Mesothelial cell of epicardium (in vitro differentiated cells): ENCODE results near the gene FBRSL1. TPM values are rescaled to one million over a fixed set of nuclear protein-coding genes. Genes with fewer than 3 reads are reported as not detected.

Experiments
- DNase-seq, 2 experiments: peaks; one replicate each; pipeline ENCODE4 v3.0.0; 2021; ENCODE audit warnings: low spot score in 2 of 2; ENCODE audit not compliant: unreplicated experiment in 2 of 2
- H3K27ac Mint-ChIP-seq: 2 replicates; pipeline ENCODE4 v1.8.0; 2021; ENCODE audit warnings: mixed read lengths
- H3K27me3 Mint-ChIP-seq: 2 replicates; pipeline ENCODE4 v1.8.0; 2021; ENCODE audit warnings: low read depth, mixed read lengths
- H3K36me3 Mint-ChIP-seq: 2 replicates; pipeline ENCODE4 v1.8.0; 2021; ENCODE audit warnings: mixed read lengths
- H3K4me1 Mint-ChIP-seq: 2 replicates; pipeline ENCODE4 v1.8.0; 2021; ENCODE audit warnings: mixed read lengths
- H3K4me3 Mint-ChIP-seq: 2 replicates; pipeline ENCODE4 v1.8.0; 2021; ENCODE audit warnings: mild to moderate bottlenecking, moderate library complexity, mixed read lengths
- H3K9me3 Mint-ChIP-seq: 2 replicates; pipeline ENCODE4 v1.8.0; 2021; ENCODE audit warnings: mixed read lengths
- total RNA-seq: library from RNA; stranded (reverse); gene quantifications from 3 replicates; pipeline ENCODE4 v1.2.1, GENCODE V29; 2021
- TF ChIP-seq, protein P1 (sequence below): fragments of 200-600 bp; sonication (generic); IDR thresholded peaks from one replicate; pipeline ENCODE4 v1.5.0; 2021; ENCODE audit warnings: antibody characterized with exemption; ENCODE audit not compliant: unreplicated experiment

The FBRSL1 gene
- total RNA-seq, 1 donor from 2014 or later, result 115 TPM

DNA sequence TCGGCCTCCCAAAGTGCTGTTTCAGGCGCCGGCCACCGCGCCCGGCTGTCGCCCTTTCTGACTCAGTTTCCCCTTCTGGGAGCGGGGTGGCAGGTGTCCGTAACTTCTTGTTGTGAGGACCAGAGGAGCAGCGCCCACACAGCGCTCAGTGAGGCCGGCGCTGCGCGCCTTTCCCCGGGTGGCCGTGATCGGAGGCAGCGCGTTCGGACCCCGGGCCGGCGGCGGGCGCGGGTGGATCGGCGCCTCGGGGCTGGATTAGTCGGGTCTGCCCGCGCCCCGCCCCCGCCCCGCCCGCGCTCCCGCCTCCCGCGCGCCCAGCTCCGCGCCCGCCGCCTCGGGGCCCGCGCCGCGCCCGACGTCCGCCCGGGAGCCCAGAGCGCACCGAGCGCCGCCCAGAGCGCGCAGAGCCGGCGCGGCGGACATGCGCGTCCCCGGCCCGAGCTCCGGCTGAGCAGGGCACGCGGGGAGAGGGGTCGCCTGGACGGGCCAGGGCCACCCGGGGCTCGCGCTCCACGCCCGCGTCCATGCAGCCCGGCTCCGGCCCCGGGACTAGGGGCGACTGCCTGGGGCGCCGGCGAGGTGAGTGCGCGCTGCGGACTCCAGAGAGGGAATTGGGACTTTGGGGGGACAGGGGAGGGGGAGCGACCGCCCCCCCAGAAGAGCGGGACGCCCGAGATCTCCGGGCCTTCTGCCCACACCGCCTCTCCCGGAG lies 69.9 kb downstream of the FBRSL1 start:
- TF ChIP-seq, protein P1, sequence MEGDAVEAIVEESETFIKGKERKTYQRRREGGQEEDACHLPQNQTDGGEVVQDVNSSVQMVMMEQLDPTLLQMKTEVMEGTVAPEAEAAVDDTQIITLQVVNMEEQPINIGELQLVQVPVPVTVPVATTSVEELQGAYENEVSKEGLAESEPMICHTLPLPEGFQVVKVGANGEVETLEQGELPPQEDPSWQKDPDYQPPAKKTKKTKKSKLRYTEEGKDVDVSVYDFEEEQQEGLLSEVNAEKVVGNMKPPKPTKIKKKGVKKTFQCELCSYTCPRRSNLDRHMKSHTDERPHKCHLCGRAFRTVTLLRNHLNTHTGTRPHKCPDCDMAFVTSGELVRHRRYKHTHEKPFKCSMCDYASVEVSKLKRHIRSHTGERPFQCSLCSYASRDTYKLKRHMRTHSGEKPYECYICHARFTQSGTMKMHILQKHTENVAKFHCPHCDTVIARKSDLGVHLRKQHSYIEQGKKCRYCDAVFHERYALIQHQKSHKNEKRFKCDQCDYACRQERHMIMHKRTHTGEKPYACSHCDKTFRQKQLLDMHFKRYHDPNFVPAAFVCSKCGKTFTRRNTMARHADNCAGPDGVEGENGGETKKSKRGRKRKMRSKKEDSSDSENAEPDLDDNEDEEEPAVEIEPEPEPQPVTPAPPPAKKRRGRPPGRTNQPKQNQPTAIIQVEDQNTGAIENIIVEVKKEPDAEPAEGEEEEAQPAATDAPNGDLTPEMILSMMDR, result no peak
- peak; percentile 52 to 69 for DNase-seq
- Mint-ChIP-seq H3K27ac (no peak overlapping the region), H3K9me3 (no peaks in the 10 kb centered on the region), H3K4me3 (peak overlapping the region; percentile 60), H3K27me3 (no peaks in the 10 kb centered on the region), H3K36me3 (peaks cover 2% of the 10 kb centered on the region), H3K4me1 (peaks cover 8% of the 10 kb centered on the region)

DNA sequence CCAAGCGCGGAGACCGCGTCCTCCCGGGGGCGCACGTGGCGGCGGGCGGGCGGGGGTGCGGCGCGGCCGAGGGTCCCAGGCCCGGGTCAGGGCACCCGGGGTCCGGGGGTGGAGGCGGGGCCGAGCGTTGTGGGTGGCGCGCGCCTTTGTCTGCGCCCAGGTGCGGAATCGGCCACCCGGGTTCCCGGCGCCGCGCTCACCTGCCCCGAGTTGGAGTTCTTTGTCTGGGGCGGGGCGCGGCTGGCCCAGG lies 70.3 kb downstream of the FBRSL1 start:
- Mint-ChIP-seq H3K4me3 (peak overlapping the region; percentile 81), H3K4me1 (peaks cover 8% of the 10 kb centered on the region), H3K9me3 (no peaks in the 10 kb centered on the region), H3K27ac (no peak overlapping the region), H3K27me3 (no peaks in the 10 kb centered on the region), H3K36me3 (peaks cover 5% of the 10 kb centered on the region)
- TF ChIP-seq, protein P1, result no peak
- peak in 1 of 2 experiments; percentile 54 for DNase-seq

DNA sequence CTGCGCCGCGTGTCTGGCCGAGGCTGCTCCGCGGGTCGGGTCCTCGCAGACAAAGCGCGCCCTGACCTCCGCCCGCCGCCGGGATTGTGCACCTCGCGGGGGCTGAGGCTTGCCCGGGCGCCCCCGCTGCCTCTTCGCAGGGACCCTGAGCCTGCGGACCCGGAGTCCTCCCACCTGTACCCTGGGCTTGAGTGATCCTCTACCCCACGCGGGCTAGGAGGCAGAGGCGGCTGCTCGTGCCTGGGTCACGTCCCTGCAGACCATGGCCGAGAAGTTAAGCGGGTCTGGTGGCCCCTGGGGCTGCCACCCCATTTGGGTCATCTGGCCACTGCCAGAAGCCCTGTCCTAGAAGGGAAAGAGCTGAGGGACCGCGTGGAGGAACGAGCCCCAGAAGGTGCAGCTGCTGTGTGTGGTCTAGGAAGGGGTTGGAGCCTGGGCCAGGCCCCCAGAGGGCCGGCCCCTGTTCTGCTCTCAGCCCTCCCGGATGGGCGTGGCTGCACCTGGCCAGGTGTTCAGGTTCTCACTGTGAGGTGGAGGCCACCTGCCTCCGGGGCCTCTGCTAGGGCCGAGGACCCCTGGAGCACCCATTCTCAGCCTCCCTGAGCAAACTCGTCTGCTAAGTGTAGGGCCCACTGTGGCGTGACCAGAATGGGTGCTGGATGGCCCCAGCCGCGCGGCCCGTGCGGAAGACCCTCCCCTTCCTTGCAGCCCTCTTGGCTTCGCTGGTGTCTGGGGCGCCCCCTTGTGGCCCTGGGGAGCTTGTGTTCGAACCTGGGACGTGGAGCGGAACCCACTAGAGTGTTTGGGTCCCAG lies 70.9 kb downstream of the FBRSL1 start:
- Mint-ChIP-seq H3K36me3 (peaks cover 5% of the 10 kb centered on the region), H3K27ac (peak overlapping the region; percentile 47), H3K4me1 (peaks cover 11% of the 10 kb centered on the region), H3K9me3 (no peaks in the 10 kb centered on the region), H3K27me3 (no peaks in the 10 kb centered on the region), H3K4me3 (peak overlapping the region; percentile 81)
- peak; percentile 70 to 85 for DNase-seq
- TF ChIP-seq, protein P1, result peak; percentile 61

Other genes with a start within 250 kb of the FBRSL1 start
- gene GALNT9, start 160.6 kb upstream of the FBRSL1 start, total RNA-seq, result 3.5 to 4.8 TPM (median 3.7 TPM) in 3 replicates
- gene LRCOL1, start 120.4 kb downstream of the FBRSL1 start, total RNA-seq, result not detected in 3 replicates
- 7.3 to 8.7 TPM (median 8.6 TPM) in 3 replicates for gene P2RX2, start 128.6 kb downstream of the FBRSL1 start, total RNA-seq
- 114 to 124 TPM (median 122 TPM) in 3 replicates for gene POLE, start 197.2 kb downstream of the FBRSL1 start, total RNA-seq
- gene PXMP2, start 197.4 kb downstream of the FBRSL1 start, total RNA-seq, result 23.6 to 25.2 TPM (median 25.0 TPM) in 3 replicates
- 23.5 to 26.6 TPM (median 24.5 TPM) in 3 replicates for gene PGAM5, start 220.7 kb downstream of the FBRSL1 start, total RNA-seq